ENCODE measurements around the gene GDPD3.

The GDPD3 gene

DNA sequence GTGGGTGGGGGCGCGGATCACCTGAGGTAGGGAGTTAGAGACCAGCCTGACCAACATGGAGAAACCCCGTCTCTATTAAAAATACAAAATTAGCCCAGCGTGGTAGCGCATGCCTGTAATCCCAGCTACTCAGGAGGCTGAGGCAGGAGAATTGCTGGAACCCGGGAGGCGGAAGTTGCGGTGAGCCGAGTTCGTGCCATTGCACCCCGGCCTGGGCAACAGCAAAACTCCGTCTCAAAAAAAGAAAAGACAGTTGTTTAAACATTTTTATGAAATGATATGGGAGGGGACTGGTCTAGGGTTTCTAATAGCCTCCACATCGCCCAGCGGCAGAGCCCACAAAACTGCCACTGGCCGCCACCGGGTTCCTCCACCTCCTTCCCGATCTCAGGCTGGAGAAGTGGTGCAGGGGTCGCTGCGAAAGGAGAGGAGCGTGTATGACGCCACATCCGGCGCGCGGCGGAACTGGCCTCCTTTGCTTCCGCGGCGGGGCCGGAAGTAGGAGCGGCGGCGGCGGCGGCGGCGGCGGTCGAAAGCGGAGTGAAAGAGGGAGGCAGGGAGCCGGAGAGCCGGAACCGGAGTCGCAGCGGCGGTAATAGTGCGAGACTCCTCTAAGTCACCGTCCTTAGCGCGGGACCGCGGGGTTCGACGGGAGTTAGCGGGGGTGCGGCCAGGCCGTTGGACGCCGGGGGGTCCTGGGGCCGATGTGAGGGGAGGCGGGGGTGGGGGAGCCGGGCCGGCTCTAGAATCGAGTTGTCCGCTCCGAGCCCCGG, 37.6 kb downstream of the GDPD3 start, which contains the start of gene PPP4C:
PPP4C (plus strand) TSS at position 492 of the 773 bp plus-strand sequence. CDS start 384 bp downstream, outside the sequence.
- DNase-seq, result peak; percentile 90

DNA sequence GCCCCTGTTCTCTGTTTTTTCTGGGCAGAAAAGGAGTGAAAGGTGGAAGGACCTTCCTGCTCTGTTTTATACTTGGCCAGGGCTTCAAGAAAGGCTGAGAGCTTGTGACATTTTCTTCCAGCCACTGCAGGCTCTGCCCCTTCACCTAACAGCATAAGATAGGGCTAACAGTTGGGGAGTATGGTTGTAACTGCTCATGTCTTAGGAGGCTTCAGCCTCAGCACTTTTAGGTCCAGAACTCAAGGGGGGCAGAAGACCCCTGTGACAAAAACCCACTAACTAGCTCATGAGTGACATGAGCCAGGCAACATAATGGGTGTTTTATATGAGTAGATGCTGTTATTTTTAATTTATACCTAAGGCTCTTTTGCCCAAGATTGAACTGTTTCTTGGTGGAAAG, 42.8 kb downstream of the GDPD3 start:
- DNase-seq, result no peak

DNA sequence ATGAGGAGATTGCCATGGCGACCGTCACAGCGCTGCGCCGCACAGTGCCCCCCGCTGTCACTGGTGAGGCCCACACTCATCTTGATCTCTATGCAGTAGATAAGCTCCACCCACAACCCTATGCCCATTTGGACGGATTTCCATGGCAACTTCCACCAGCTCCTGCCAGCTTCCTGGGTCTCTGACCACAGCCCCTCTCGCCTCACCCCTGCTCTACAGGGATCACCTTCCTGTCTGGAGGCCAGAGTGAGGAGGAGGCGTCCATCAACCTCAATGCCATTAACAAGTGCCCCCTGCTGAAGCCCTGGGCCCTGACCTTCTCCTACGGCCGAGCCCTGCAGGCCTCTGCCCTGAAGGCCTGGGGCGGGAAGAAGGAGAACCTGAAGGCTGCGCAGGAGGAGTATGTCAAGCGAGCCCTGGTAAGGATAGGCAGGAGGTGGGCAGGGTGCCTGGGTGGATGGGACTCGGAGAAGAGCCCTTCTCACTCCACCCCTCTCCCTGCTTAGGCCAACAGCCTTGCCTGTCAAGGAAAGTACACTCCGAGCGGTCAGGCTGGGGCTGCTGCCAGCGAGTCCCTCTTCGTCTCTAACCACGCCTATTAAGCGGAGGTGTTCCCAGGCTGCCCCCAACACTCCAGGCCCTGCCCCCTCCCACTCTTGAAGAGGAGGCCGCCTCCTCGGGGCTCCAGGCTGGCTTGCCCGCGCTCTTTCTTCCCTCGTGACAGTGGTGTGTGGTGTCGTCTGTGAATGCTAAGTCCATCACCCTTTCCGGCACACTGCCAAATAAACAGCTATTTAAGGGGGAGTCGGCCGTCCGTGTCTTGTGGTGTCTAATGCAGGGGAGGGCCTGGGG, 43.5 kb downstream of the GDPD3 start:
- DNase-seq, result no peak

GRCh38 chr16:30068750-30069610, 44.4 kb downstream of the GDPD3 start:
- no peak for DNase-seq

DNA sequence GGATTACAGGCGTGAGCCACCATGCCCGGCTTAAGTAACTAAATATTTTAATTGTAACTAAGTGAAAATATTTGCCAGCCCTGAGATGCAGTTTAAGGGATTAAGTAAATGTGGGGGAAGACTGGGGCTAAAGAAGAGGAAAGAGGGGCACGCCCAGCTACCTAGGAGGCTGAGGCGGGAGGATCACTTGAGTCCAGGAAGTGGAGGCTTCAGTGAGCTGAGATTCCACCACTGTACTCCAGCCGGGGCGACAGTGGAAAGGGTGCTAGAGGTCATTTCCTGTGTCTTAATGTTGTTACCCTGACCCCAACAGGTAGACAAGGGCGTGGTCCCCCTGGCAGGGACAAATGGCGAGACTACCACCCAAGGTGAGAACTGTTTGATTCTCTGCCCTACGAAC, 45.0 kb downstream of the GDPD3 start:
- no peak for DNase-seq

- DNase-seq, result no peak
Observed at GRCh38 chr16:30067584-30067916, 45.8 kb downstream of the GDPD3 start.

DNA sequence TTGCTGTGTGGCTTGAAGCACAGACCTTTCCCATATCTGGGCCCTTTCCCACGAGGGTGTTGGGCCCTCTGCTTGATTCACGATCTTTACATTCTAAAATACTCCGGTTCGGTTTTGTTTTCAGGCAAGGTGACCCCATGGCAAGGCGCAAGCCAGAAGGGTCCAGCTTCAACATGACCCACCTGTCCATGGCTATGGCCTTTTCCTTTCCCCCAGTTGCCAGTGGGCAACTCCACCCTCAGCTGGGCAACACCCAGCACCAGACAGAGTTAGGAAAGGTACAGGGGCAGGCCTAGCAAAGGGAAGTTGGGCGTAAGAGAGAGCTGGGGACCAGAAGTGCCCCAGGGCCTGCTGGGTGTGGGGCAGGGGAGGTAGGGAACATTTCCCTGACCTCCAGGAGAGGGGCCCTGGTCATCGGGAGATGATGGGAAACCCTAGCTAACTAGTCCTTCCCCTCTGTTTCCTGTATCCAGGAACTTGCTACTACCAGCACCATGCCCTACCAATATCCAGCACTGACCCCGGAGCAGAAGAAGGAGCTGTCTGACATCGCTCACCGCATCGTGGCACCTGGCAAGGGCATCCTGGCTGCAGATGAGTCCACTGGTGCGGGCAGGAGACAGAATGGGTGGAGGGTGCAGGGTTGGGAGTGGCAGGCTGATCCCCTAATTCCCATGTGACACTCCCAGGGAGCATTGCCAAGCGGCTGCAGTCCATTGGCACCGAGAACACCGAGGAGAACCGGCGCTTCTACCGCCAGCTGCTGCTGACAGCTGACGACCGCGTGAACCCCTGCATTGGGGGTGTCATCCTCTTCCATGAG, 46.4 kb downstream of the GDPD3 start:
- DNase-seq, result no peak

DNA sequence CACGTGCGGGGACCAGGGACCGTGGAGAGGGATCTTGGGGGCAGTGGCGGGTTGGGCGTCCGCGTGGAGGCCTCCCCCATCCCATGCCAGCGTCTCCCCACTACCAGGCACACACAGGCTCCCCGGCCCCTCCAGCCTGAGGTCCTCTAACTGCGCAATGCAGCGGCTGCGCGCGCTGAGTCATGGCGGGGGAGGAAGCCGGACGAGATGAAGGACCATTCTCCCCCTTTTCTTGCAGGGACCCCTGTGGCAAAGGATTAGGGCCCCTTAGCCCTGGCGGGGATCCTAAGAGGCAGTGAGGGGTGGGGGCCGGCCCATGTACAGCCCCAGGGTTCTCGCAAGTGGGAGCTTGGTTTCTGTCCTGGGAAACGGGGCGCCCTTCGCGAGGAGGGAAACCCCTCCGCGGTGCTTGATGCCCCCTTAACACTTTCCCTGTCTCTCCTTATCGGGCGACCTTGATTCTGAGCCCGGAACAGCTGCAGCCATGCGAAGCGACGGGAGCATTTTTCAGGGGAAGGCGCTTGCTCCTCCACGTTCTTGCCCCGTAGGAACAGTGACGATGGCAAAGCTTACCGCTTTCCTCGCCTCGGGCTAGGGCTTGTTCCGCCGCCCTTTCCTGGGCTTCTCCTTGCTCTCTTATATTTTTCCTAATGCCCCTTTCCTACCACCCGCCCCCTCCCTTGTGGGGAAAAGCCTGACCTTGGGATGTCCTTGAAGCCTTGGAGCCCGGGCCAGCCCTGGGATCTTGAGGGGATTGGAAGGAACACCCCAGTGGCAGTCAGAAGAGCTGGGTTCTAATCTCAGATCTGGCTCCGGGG, 47.2 kb downstream of the GDPD3 start:
- peak; percentile 69 for DNase-seq

GRCh38 chr16:30065102-30065942, 48.0 kb downstream of the GDPD3 start, which contains the start of gene ALDOA:
ALDOA (plus strand) TSS chr16:30065760; CDS start chr16:30066898, 1,138 bp downstream.
- peak; percentile 100 for DNase-seq

DNA sequence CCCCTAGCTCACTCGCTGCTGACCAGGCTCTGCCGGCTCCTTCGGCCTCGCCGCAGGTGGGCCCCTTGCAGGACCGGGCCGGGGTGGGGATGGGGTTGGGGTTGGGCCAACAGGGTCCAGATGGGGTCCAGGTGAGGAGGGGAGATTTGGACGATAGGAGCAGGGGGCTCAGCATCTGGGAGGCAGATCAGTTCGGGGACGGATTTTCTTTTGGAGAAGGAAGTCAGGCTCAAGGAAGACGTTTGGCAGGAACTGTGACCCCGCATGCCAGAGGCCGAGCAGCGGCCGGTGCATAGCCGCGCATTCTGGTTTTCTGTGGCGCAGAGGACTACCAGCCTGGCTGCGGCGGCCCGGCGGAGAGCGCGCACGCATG, 48.6 kb downstream of the GDPD3 start:
- DNase-seq, result no peak

GRCh38 chr16:30063893-30064728, 49.2 kb downstream of the GDPD3 start:
- peak; percentile 51 for DNase-seq

DNA sequence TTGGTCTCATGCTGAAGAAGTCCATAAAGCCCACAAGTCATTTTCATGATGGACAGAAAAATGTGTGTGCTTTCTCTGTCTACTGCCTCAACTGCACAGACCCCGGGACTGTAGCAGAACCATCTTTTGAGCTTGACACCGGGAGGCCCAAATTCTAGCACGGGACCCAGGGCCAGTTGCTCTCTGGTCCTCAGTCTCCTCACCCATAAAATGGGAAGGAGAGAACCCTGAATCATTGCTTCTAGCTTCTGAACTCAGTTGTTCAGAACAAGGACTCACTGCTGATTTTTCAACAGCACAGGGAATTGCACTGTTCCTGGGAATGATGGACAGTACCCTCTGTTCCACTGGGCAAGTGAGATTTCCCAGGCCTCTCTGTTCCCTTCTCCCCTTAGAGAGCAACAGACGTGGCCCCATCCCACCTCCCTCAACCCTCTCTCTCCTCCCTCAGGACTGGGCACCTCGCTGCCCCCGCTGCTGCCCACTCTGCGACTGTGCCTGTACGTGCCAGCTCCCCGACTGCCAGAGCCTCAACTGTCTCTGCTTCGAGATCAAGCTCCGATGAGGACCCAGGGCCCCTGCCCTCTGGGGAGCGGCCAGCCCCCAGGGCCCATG, 50.0 kb downstream of the GDPD3 start:
- DNase-seq, result no peak

DNA sequence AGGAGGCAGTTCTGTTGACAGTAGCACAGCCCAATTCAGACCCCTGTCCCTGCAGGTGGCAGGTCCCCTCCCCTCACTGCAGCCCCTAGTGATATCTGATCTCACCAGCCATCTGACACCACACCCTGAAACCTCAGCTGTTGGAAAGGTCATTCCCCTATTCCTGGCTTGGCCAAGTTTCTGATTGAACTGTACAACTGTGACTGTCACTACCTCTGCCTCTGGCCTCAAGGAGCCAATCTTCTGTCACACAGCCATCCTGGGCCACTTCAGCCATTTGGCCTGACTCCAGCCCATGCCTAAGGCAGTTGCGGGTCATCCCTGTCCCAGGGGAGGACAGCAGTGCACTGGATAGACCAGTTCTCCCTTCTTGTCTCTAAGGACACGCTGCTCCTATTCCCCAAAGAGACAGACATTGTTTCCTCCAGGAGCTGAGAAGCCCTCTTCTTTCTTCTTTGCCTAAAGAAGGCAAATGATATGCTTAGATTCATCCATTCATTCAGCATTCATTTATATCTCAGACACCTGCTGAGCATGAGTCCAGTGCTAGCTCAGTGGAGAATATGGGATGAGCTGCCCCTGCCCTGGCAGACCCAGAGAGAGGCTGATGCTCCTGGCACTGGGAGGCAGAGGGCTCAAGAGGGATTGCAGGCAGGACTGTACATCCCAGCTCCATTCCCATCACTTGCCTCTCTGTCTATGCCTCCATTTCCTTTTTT, 52.3 kb downstream of the GDPD3 start:
- no peak for DNase-seq

DNA sequence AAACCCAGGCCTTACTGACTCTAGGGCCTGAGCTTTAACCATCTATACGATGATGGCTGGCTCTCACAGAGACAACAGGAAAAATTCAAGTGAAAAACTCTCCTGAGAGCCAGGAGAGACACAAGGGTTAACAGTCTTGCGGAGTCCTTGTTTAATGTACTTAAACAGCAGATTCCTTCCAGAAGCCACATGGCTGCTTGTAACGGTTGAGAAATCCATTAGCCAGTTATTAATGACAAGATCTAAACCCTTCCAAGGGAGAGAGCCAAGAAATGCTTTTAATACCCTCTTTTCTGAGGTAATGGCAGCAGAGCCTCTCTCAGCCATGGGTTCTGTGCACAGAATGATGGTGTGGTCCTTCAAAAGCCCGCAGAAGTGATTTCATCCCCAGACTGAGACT, 53.0 kb downstream of the GDPD3 start:
- DNase-seq, result no peak

GRCh38 chr16:30054959-30055553, 58.3 kb downstream of the GDPD3 start:
- DNase-seq, result no peak

Data from fibroblast of skin of right biceps (primary cell).